Activated CD8-positive, alpha-beta memory T cell treated with anti-CD3 and anti-CD28 coated beads, Interleukin-2, amount 10 ng/mL, durations not matched to agents 7 days and 5 days (primary cell): ENCODE results near the gene USP17L11. TPM values are rescaled to one million over a fixed set of nuclear protein-coding genes. Genes with fewer than 3 reads are reported as not detected.
"Not testable (repeated sequence)": the region's sequence is repeated elsewhere in the genome, so short reads cannot be mapped to it uniquely, and the experiment has no call there.

Experiments used
- ATAC-seq: fragments of 150-1000 bp; cut with Tn5 transposase; one replicate; pipeline ENCODE4 v1.10.0; 2021; ENCODE audit warnings: moderate library complexity
- CTCF ChIA-PET: fragments of 350-600 bp; sonication (Branson Sonifier 250); formaldehyde crosslinking; loops from one replicate; lab custom pipeline; 2021; ENCODE audit warnings: antibody characterized with exemption; lab: Charles Lee
- DNase-seq: peaks from one replicate; pipeline ENCODE4 v3.0.0-alpha.2; 2020
- H3K27ac Mint-ChIP-seq: one replicate; pipeline ENCODE4 v1.8.0; 2021; ENCODE audit warnings: mild to moderate bottlenecking, mixed read lengths
- H3K27me3 Mint-ChIP-seq: one replicate; pipeline ENCODE4 v1.8.0; 2021; ENCODE audit warnings: mixed read lengths
- H3K36me3 Mint-ChIP-seq: one replicate; pipeline ENCODE4 v1.8.0; 2021; ENCODE audit warnings: mild to moderate bottlenecking, mixed read lengths
- H3K4me1 Mint-ChIP-seq: one replicate; pipeline ENCODE4 v1.8.0; 2021; ENCODE audit warnings: mixed read lengths
- H3K4me3 Mint-ChIP-seq: one replicate; pipeline ENCODE4 v1.8.0; 2021; ENCODE audit warnings: mild to moderate bottlenecking, moderate library complexity, mixed read lengths
- H3K9me3 Mint-ChIP-seq: one replicate; pipeline ENCODE4 v1.8.0; 2022; ENCODE audit warnings: low read depth, mixed read lengths
- total RNA-seq, 2 experiments: library from RNA; stranded (reverse); gene quantifications; one replicate each; pipeline ENCODE4 v1.2.3, GENCODE V29; 2021

Gene USP17L11
- total RNA-seq, 2 experiments from 2014 or later = not detected

- H3K27me3 Mint-ChIP-seq, H3K9me3 Mint-ChIP-seq, H3K4me3 Mint-ChIP-seq, ATAC-seq, H3K36me3 Mint-ChIP-seq, CTCF ChIA-PET, DNase-seq, H3K4me1 Mint-ChIP-seq, H3K27ac Mint-ChIP-seq: not testable (repeated sequence)
These were observed 42.6 kb downstream of the USP17L11 start, which contains the start of gene USP17L20 for GRCh38 chr4:9257824-9258223. TSS of gene USP17L20 (plus strand) at chr4:9258124. CDS start at chr4:9258124, 0 bp downstream.

DNA sequence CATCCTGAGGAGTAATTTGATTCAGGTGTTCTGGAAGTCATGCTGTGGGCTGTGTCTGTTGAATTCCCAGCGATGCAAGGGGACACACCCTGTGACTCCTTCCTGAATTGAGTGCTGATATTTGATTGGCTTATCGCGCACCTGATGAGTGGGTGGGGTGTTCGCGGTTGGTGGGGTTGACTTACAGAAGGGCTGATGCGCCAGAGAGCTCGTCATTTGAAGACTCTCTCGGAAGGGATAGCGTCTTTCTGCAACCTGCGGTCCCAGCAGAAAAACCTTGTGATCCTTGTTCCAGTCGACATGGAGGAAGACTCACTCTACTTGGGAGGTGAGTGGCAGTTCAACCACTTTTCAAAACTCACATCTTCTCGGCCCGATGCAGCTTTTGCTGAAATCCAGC lies 47.4 kb downstream of the USP17L11 start, which contains the start of gene USP17L21:
Gene USP17L21 (plus strand): TSS at position 301 of the 400 bp plus-strand sequence. CDS start 0 bp downstream, at position 301.
- H3K36me3 Mint-ChIP-seq, ATAC-seq, H3K4me1 Mint-ChIP-seq, DNase-seq, CTCF ChIA-PET, H3K27ac Mint-ChIP-seq, H3K9me3 Mint-ChIP-seq, H3K27me3 Mint-ChIP-seq, H3K4me3 Mint-ChIP-seq: not testable (repeated sequence)

Other genes with a start within 250 kb of the USP17L11 start
- gene FAM90A26, start 45.0 kb upstream of the USP17L11 start, total RNA-seq = not detected
- gene USP17L10, start 4.7 kb upstream of the USP17L11 start, total RNA-seq = not detected
- gene USP17L12, start 4.7 kb downstream of the USP17L11 start, total RNA-seq = not detected
- gene USP17L13, start 9.5 kb downstream of the USP17L11 start, total RNA-seq = not detected
- gene USP17L15, start 19.0 kb downstream of the USP17L11 start, total RNA-seq = not detected
- not detected for gene USP17L17, start 28.5 kb downstream of the USP17L11 start, total RNA-seq
- not detected for gene USP17L18, start 33.2 kb downstream of the USP17L11 start, total RNA-seq
- not detected for gene USP17L19, start 38.0 kb downstream of the USP17L11 start, total RNA-seq
- not detected for gene USP17L20, start 42.7 kb downstream of the USP17L11 start, total RNA-seq
- not detected for gene USP17L21, start 47.5 kb downstream of the USP17L11 start, total RNA-seq
- not detected for gene USP17L22, start 52.2 kb downstream of the USP17L11 start, total RNA-seq
- not detected for gene USP17L24, start 109.8 kb downstream of the USP17L11 start, total RNA-seq
- gene USP17L25, start 114.5 kb downstream of the USP17L11 start, total RNA-seq = not detected
- not detected for gene USP17L26, start 119.3 kb downstream of the USP17L11 start, total RNA-seq
- gene USP17L5, start 124.0 kb downstream of the USP17L11 start, total RNA-seq = not detected
- gene USP17L27, start 128.7 kb downstream of the USP17L11 start, total RNA-seq = not detected
- not detected for gene USP17L28, start 133.5 kb downstream of the USP17L11 start, total RNA-seq
- gene USP17L29, start 138.2 kb downstream of the USP17L11 start, total RNA-seq = not detected
- not detected for gene USP17L30, start 147.7 kb downstream of the USP17L11 start, total RNA-seq
- gene DEFB131A, start 229.0 kb downstream of the USP17L11 start, total RNA-seq = not detected